Activated CD4-positive, alpha-beta memory T cell treated with anti-CD3 and anti-CD28 coated beads, Interleukin-2, amount 10 ng/mL, durations not matched to agents 7 days and 5 days (primary cell): Measurements from ENCODE around the gene TJP1. TPM values are rescaled to one million over a fixed set of nuclear protein-coding genes. Genes with fewer than 3 reads are reported as not detected.
"Not testable (repeated sequence)": the region's sequence is repeated elsewhere in the genome, so short reads cannot be mapped to it uniquely, and the experiment has no call there.

ENCODE experiments used
- CTCF ChIA-PET: fragments of 350-600 bp; sonication (Branson Sonifier 250); formaldehyde crosslinking; loops from one replicate; lab custom pipeline; 2021; ENCODE audit warnings: antibody characterized with exemption, inconsistent platforms; lab: Charles Lee
- POLR2A ChIA-PET: fragments of 350-600 bp; sonication (Branson Sonifier 250); formaldehyde crosslinking; loops from one replicate; lab custom pipeline; 2021; ENCODE audit warnings: antibody characterized with exemption; lab: Charles Lee
- DNase-seq: peaks from one replicate; pipeline ENCODE4 v3.0.0-alpha.2; 2020
- H3K27ac Mint-ChIP-seq: one replicate; pipeline ENCODE4 v1.8.0; 2021; ENCODE audit warnings: mild to moderate bottlenecking, mixed read lengths
- H3K27me3 Mint-ChIP-seq: one replicate; pipeline ENCODE4 v1.8.0; 2021; ENCODE audit warnings: mixed read lengths
- H3K36me3 Mint-ChIP-seq: one replicate; pipeline ENCODE4 v1.8.0; 2021; ENCODE audit warnings: low read depth, mixed read lengths
- H3K4me1 Mint-ChIP-seq: one replicate; pipeline ENCODE4 v1.8.0; 2021; ENCODE audit warnings: mixed read lengths
- H3K4me3 Mint-ChIP-seq: one replicate; pipeline ENCODE4 v1.8.0; 2021; ENCODE audit warnings: mild to moderate bottlenecking, mixed read lengths
- H3K9me3 Mint-ChIP-seq: one replicate; pipeline ENCODE4 v1.8.0; 2021; ENCODE audit warnings: mixed read lengths
- total RNA-seq, 2 experiments: library from RNA; stranded (reverse); gene quantifications; one replicate each; pipeline ENCODE4 v1.2.3, GENCODE V29; 2021

Gene TJP1
- total RNA-seq, 2 experiments from 2014 or later, result not detected

DNA sequence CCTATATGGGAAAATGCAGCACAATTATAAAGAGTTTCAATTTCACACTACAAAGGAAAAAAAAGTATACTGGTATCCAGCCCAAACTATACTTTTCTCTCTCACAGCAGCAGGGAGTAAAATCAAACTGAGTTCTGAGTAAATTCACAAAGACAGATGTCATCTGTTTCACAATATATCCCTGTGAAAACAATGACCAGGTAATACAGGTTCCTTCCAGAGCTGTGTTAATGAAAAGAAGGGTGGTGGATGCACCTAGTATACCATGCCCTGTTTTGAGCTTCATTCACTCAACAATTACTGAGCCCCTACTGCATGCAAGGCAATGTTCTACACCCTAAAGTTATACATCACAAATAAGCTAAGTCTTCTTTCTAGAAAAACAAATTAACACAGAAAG, 108.5 kb downstream of the TJP1 start:
- H3K27me3 Mint-ChIP-seq, result no peaks in the 10 kb centered on the region
- ChIA-PET CTCF (no interaction called here), POLR2A (interaction anchor here (0.6 kb wide), 1 partner anchor 21 kb away, joined by 3 read pairs; no protein-coding TSS in a partner anchor)
- H3K4me1 Mint-ChIP-seq, result no peaks in the 10 kb centered on the region
- no peak overlapping the region for H3K4me3 Mint-ChIP-seq
- H3K36me3 Mint-ChIP-seq, result no peaks in the 10 kb centered on the region
- H3K9me3 Mint-ChIP-seq, result no peaks in the 10 kb centered on the region
- DNase-seq, result no peak
- H3K27ac Mint-ChIP-seq, result no peak overlapping the region

GRCh38 chr15:29712149-29712885, 110.0 kb downstream of the TJP1 start:
- Mint-ChIP-seq H3K27me3 (no peaks in the 10 kb centered on the region), H3K9me3 (no peaks in the 10 kb centered on the region), H3K27ac (no peak overlapping the region), H3K4me3 (no peak overlapping the region), H3K4me1 (no peaks in the 10 kb centered on the region), H3K36me3 (no peaks in the 10 kb centered on the region)
- no peak for DNase-seq
- ChIA-PET POLR2A (no interaction called here), CTCF (no interaction called here)

DNA sequence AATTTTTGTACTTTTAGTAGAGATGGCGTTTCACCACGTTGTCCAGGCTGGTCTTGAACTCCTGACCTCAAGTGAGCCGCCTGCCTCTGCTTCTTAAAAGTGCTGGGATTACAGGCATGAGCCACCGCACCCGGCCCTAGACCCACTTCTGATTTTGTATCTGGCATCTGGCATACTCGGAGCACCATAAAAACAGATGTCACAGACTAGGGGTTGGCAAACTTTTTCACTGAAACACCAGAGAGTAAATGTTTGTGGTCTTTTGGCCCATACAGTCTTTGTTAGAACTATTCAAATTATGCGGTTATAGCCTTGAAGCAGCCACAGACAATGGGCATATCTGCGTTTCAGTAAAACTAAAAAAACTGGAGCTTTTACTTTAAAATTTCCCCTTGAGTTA, 110.7 kb downstream of the TJP1 start:
- Mint-ChIP-seq H3K36me3 (no peaks in the 10 kb centered on the region), H3K9me3 (no peaks in the 10 kb centered on the region), H3K27ac (no peak overlapping the region), H3K27me3 (no peaks in the 10 kb centered on the region), H3K4me1 (no peaks in the 10 kb centered on the region), H3K4me3 (no peak overlapping the region)
- DNase-seq, result no peak
- ChIA-PET CTCF (interaction anchor here (0.6 to 0.7 kb wide), 2 partner anchors 178 to 829 kb away, joined by 3 read pairs; no protein-coding TSS in a partner anchor), POLR2A (no interaction called here)

DNA sequence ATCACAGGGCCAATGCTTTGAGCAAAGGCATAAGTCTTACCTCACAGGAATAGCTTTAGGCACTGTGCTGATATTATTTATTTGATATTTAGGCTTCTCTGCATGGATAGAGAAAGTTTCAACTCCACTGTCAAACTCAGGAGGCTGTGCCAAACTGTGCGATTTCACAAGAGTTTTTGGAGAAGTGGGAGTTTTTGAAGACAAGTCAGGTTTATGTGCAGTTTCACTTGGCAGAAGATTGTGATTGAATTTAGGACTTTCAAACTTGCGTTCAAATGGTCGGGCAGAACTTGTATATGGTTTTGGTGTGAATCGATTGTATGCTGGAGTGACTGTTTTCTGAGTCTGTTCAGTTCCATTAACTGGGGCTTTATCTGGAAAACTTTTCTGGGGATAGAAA, 113.7 kb downstream of the TJP1 start:
- ChIA-PET CTCF (no interaction called here), POLR2A (no interaction called here)
- no peaks in the 10 kb centered on the region for H3K27me3 Mint-ChIP-seq
- no peaks in the 10 kb centered on the region for H3K36me3 Mint-ChIP-seq
- H3K27ac Mint-ChIP-seq, result no peak overlapping the region
- no peak overlapping the region for H3K4me3 Mint-ChIP-seq
- no peaks in the 10 kb centered on the region for H3K4me1 Mint-ChIP-seq
- no peaks in the 10 kb centered on the region for H3K9me3 Mint-ChIP-seq
- no peak for DNase-seq

GRCh38 chr15:29704950-29705597, 117.2 kb downstream of the TJP1 start:
- ChIA-PET POLR2A (no interaction called here), CTCF (no interaction called here)
- H3K27ac Mint-ChIP-seq, result no peak overlapping the region
- H3K36me3 Mint-ChIP-seq, result no peaks in the 10 kb centered on the region
- H3K4me3 Mint-ChIP-seq, result no peak overlapping the region
- no peaks in the 10 kb centered on the region for H3K9me3 Mint-ChIP-seq
- DNase-seq, result no peak
- H3K27me3 Mint-ChIP-seq, result no peaks in the 10 kb centered on the region
- H3K4me1 Mint-ChIP-seq, result no peaks in the 10 kb centered on the region

GRCh38 chr15:29701151-29701550, 121.1 kb downstream of the TJP1 start:
- H3K4me1 Mint-ChIP-seq, result no peaks in the 10 kb centered on the region
- H3K27me3 Mint-ChIP-seq, result peaks cover 4% of the 10 kb centered on the region

GRCh38 chr15:29700296-29700695, 122.0 kb downstream of the TJP1 start:
- Mint-ChIP-seq H3K27ac (no peak overlapping the region), H3K27me3 (peaks cover 4% of the 10 kb centered on the region), H3K4me1 (no peaks in the 10 kb centered on the region), H3K36me3 (no peaks in the 10 kb centered on the region), H3K4me3 (no peak overlapping the region), H3K9me3 (no peaks in the 10 kb centered on the region)
- no peak for DNase-seq
- ChIA-PET POLR2A (no interaction called here), CTCF (no interaction called here)

More at GRCh38 chr15:29701151-29701550, 121.1 kb downstream of the TJP1 start:
- Mint-ChIP-seq H3K9me3 (no peaks in the 10 kb centered on the region), H3K4me3 (no peak overlapping the region), H3K36me3 (no peaks in the 10 kb centered on the region), H3K27ac (no peak overlapping the region)
- no peak for DNase-seq
- POLR2A ChIA-PET, result no interaction called here
- CTCF ChIA-PET, result no interaction called here

DNA sequence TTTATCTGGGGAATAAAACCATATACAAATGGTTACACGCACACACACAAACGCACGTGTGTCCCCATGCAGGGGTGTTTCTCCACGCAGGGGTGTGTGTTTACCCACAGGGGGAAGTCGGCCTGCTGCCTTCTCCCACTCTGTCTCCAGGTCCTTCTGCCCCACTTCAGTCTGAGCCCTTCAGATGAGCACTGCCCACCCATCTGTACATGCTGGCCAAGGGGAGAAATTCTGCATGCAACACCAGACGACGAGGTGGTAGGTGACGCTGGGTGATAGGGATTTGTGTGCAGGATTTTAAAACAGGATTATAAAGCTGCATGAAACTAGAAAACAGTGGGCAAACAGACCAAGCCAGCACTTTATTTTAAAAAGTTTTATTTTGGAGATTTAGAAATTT, 122.5 kb downstream of the TJP1 start:
- CTCF ChIA-PET, result no interaction called here
- POLR2A ChIA-PET, result no interaction called here
- no peak for DNase-seq
- Mint-ChIP-seq H3K27me3 (peaks cover 4% of the 10 kb centered on the region), H3K4me3 (no peak overlapping the region), H3K9me3 (no peaks in the 10 kb centered on the region), H3K4me1 (no peaks in the 10 kb centered on the region), H3K36me3 (no peaks in the 10 kb centered on the region), H3K27ac (no peak overlapping the region)

GRCh38 chr15:29698030-29698701, 124.1 kb downstream of the TJP1 start:
- H3K36me3 Mint-ChIP-seq, result no peaks in the 10 kb centered on the region
- H3K4me1 Mint-ChIP-seq, result no peaks in the 10 kb centered on the region
- POLR2A ChIA-PET, result no interaction called here
- no peaks in the 10 kb centered on the region for H3K9me3 Mint-ChIP-seq
- no peak overlapping the region for H3K4me3 Mint-ChIP-seq
- CTCF ChIA-PET, result no interaction called here
- peaks cover 7% of the 10 kb centered on the region for H3K27me3 Mint-ChIP-seq
- DNase-seq, result no peak
- no peak overlapping the region for H3K27ac Mint-ChIP-seq

DNA sequence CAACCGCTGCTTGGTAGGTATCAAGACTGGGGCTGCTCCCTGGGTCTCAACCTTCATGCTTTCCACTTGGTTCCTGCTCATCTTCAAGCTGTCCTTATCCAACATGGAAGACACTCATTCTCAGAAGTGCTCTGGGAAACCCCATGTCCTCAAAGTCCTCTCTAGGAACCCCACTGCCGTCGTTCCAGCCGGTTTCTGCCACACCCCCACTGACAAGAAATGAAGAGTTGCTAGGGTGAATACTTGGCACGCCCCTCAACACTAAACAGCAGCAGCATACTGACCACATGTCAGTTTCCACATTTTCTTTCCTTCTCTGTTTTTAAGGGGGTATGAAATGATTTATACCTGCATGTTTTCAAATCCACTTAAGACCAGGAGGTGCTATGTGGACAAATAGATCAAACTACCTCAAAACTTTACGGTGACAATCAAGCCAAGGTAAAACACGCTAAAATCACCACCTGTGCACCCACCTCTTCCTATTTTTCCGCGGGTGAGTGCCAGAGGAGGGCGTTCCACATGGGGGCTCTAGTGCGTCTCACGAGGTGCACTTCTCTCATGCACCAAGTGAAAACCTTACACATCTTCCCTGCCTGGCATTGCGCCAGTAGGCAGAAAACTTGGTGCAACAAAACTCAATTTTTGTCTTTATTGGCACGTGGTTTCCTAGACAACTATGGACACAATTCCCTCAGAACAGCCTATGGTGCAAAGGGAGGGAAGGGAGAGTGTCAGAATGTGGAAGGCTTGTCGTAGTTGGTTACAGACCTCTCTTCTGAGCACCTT, 125.1 kb downstream of the TJP1 start:
- H3K4me1 Mint-ChIP-seq, result no peaks in the 10 kb centered on the region
- POLR2A ChIA-PET, result no interaction called here
- peaks cover 7% of the 10 kb centered on the region for H3K27me3 Mint-ChIP-seq
- DNase-seq, result no peak
- H3K27ac Mint-ChIP-seq, result no peak overlapping the region
- no peak overlapping the region for H3K4me3 Mint-ChIP-seq
- no peaks in the 10 kb centered on the region for H3K36me3 Mint-ChIP-seq
- no peaks in the 10 kb centered on the region for H3K9me3 Mint-ChIP-seq
- CTCF ChIA-PET, result no interaction called here

DNA sequence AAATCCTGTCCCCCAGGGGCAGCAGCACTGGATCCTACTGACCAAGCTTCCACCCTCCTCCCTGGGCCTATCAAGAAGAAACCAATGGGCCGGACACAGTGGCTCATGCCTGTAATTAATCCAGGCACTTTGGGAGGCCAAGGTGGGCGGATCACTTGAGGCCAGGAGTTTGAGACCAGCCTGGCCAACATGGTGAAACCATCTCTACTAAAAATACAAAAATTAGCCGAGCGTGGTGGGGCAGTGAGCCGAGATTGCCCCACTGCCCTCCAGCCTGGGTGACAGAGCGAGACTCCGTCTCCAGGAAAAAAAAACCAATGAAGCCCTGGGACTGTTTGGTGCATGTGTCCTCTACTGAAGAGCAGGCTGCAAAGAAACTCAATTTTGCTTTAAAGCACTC, 125.8 kb downstream of the TJP1 start:
- DNase-seq, H3K27me3 Mint-ChIP-seq, H3K36me3 Mint-ChIP-seq, H3K4me1 Mint-ChIP-seq, H3K4me3 Mint-ChIP-seq, POLR2A ChIA-PET, H3K9me3 Mint-ChIP-seq, CTCF ChIA-PET, H3K27ac Mint-ChIP-seq: not testable (repeated sequence)

GRCh38 chr15:29695489-29696167, 126.6 kb downstream of the TJP1 start:
- Mint-ChIP-seq H3K4me1 (no peaks in the 10 kb centered on the region), H3K4me3 (no peak overlapping the region), H3K36me3 (no peaks in the 10 kb centered on the region), H3K27me3 (peaks cover 7% of the 10 kb centered on the region), H3K9me3 (no peaks in the 10 kb centered on the region), H3K27ac (no peak overlapping the region)
- POLR2A ChIA-PET, result no interaction called here
- CTCF ChIA-PET, result no interaction called here
- no peak for DNase-seq
